GM21825 (cell line): ENCODE data around the gene PABPC5.

Experiments used
- ATAC-seq: cut with Tn5 transposase; IDR thresholded peaks from one replicate; pipeline ENCODE4 v1.9.1; 2021; ENCODE audit warnings: mild to moderate bottlenecking, moderate library complexity; ENCODE audit not compliant: unreplicated experiment

The PABPC5 gene

DNA sequence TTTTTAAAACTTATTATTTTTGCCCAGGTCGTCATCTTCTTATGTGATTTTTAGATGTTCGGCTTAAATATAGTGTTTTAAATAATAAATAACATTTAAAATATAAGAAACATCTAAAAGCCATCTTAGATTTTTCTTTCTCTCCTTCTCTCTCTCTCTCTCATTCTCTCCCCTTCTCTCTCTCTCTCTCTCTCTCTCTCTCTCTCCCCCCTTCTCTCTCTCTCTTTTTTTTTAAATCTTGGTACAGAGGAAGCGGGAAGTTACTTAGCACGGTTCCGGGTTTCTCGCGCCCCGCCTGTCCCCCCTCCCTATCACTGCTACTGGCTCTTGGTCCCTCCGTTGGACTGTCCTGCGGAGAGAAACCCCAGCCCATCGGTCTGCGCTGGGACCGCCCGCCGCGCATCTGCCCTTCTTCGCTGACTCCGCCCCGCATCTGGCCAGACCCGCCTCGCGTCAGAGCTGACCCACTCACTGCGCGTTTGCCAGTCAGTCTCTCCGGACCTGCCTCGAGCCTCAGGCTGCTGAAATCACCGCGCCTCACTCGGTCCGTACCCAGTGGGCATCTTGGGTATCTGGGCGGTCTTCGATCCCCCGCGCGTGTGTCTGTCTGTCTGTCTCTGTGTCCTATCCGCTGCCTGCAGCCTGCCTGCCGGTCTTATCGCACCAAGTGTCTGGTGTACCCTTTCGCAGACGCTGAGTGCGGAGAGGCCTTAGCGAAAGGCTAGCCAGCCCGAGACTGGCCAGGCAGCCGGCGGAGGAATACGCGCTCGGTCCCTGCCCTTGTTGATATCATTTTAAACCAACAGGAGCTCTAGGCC lies at the start of gene PABPC5:
TSS of gene PABPC5 (plus strand) at position 489 of the 818 bp plus-strand sequence. CDS start 739 bp downstream, outside the sequence.
- no peak for ATAC-seq

- ATAC-seq, result no peak
These were observed 45.6 kb upstream of the PABPC5 start for GRCh38 chrX:91389026-91389425.

DNA sequence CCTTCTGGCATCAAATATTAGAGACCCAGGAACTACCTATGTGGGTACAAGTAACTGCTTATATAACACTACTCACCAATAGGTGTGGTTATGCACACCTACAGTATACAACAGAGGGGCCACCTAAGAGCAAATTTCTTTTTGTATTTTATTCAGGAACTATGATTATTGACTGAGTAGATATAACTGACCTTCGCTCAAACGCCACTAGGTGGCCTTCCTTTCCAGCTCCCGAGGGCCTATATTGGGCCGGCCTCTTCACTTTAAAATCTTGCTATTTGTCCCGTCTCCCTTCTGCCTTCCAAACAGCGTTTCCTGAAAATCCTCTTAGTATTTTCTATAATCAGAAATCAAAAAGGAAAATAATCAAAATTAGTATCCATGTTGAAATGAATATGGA lies 19.9 kb upstream of the PABPC5 start:
- no peak for ATAC-seq

- no peak for ATAC-seq
These were observed 756 bp downstream of the PABPC5 start for GRCh38 chrX:91435395-91435794.
